ENCODE measurements around the gene FOXF2.

FOXF2 gene

DNA sequence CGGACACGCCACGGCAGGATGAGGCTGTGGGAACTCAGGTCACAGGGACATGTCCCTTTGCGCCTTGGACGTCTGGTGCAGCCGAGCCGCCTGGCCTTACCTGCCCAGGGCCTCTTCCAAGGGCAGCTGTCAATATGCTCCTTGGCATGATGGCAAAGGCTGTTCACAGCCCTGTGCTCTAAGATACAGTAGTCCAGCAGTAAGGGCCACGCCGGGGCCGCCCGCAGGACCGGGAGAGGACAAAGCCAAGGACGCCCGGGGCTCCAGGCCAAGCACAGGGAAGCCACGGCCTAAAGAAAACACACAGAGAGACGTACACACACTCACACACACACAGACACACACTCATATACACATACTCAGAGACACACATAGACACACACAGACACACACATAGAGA is 13.0 kb downstream of the FOXF2 start:
- Mint-ChIP-seq H3K36me3 (ENCODE audit: low read depth) (no peaks in the 10 kb centered on the region), H3K4me3 (no peak overlapping the region), H3K27me3 (peaks cover 21% of the 10 kb centered on the region), H3K27ac (no peak overlapping the region), H3K9me3 (no peaks in the 10 kb centered on the region), H3K4me1 (ENCODE audit: low read depth) (peaks cover 7% of the 10 kb centered on the region)
- intact Hi-C loops (cut with micrococcal nuclease), result no loop called here

DNA sequence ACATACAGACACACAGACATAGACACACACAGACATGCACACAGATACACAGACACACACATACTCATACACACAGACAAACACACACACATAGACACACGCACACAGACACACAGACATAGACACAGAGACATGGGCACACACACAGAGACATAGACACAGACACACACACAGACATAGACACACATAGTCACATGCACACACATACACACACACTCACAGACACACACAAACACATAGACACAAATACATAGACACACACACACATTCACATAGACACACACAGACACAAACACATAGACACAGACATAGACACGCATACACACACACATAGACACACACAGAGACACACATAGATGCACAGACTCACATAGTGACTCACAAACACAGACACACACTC is 13.5 kb downstream of the FOXF2 start:
- intact Hi-C loops (cut with micrococcal nuclease), result no loop called here
- Mint-ChIP-seq H3K36me3 (ENCODE audit: low read depth) (no peaks in the 10 kb centered on the region), H3K4me3 (no peak overlapping the region)

DNA sequence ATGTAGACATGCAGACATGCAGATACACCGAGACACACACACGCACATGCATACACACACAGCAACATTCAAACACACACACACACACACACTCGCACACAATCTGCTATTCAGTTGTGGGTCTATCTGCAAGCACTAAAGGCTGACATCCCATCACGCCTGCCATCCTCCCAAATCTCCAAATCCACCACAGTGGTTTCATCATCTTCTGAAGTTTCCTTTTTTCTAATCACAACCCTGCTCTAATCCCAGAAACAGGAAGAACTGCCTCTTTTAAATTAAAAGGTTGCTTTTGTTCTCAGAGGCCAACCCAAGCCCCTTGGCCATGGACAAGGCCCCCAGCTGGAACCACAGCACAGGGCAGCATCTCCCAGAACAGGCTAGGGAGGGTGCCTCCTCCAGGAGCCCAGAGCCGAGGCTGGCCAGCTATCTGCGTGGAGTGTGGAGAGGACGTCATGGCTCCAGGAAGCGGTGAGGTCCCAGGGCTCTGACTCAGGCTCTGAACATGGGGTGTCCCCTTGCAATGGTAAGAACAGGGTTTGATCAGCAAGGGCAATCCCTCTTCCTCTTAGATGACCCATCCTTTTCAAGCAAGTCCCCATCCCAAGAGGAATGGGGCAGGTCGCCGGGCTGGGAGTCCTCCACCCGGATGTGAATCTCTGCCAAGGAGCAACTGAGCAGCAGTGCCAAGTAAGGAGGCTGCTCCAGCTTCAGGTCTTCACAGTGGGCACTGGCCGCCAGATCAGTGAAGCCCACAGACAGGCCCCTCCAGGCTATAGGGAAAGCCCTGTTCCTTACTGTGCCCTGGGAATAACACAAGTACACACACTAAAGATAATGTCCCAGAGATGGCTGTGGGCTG is 14.7 kb downstream of the FOXF2 start:
- no peak overlapping the region for H3K27ac Mint-ChIP-seq
- no peaks in the 10 kb centered on the region for H3K9me3 Mint-ChIP-seq
- intact Hi-C loops (cut with micrococcal nuclease), result no loop called here
- H3K36me3 Mint-ChIP-seq (ENCODE audit: low read depth), result no peaks in the 10 kb centered on the region
- H3K4me1 Mint-ChIP-seq (ENCODE audit: low read depth), result peaks cover 10% of the 10 kb centered on the region
- no peak overlapping the region for H3K4me3 Mint-ChIP-seq
- peaks cover 10% of the 10 kb centered on the region for H3K27me3 Mint-ChIP-seq

More for the DNA sequence above, 13.5 kb downstream of the FOXF2 start:
- Mint-ChIP-seq H3K27me3 (peaks cover 18% of the 10 kb centered on the region), H3K27ac (no peak overlapping the region), H3K9me3 (no peaks in the 10 kb centered on the region), H3K4me1 (ENCODE audit: low read depth) (peaks cover 10% of the 10 kb centered on the region)

DNA sequence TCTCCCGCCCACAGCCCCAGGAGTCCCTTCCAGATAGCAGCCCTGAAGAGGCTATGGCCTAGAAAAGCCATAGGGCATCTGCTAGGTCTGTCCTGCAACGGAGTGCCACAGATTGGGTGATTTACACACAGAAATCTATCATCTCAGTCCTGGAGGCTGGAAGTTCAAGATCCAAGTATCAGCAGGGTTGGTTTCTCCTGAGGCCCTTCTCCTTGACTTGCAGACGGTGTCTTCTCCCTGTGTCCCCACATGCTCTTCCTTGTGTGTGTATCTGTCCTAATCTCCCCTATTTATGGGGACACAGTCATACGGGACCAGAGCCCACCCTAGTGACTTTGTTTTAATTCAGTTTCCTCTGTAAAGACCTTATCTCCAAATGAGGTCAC is 15.3 kb downstream of the FOXF2 start:
- Mint-ChIP-seq H3K36me3 (ENCODE audit: low read depth) (no peaks in the 10 kb centered on the region), H3K27ac (no peak overlapping the region), H3K4me3 (no peak overlapping the region), H3K27me3 (peaks cover 8% of the 10 kb centered on the region), H3K4me1 (ENCODE audit: low read depth) (peaks cover 10% of the 10 kb centered on the region), H3K9me3 (no peaks in the 10 kb centered on the region)
- intact Hi-C loops (cut with micrococcal nuclease), result no loop called here

DNA sequence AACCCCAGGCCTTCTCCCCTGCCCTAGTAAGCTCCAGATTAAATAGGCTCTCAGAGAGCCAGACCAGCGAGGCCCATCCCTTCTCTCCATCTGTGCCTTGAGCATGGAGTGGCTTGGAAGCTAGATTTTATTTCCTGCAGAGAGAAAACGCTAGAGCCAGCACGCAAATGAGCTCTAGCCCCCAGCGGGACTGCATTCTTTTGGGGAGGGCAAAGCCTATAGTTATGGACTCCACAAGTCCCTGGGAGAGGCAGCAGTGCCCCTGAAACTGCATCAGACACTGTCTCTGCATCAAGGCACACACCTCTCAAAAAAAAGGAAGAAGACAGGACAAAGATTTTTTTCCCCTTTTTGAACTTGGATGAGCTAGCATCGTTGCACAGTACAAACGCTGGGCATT is 15.8 kb downstream of the FOXF2 start:
- Mint-ChIP-seq H3K4me1 (ENCODE audit: low read depth) (peaks cover 10% of the 10 kb centered on the region), H3K36me3 (ENCODE audit: low read depth) (no peaks in the 10 kb centered on the region), H3K9me3 (no peaks in the 10 kb centered on the region), H3K4me3 (no peak overlapping the region), H3K27me3 (peaks cover 10% of the 10 kb centered on the region), H3K27ac (no peak overlapping the region)
- intact Hi-C loops (cut with micrococcal nuclease), result no loop called here

DNA sequence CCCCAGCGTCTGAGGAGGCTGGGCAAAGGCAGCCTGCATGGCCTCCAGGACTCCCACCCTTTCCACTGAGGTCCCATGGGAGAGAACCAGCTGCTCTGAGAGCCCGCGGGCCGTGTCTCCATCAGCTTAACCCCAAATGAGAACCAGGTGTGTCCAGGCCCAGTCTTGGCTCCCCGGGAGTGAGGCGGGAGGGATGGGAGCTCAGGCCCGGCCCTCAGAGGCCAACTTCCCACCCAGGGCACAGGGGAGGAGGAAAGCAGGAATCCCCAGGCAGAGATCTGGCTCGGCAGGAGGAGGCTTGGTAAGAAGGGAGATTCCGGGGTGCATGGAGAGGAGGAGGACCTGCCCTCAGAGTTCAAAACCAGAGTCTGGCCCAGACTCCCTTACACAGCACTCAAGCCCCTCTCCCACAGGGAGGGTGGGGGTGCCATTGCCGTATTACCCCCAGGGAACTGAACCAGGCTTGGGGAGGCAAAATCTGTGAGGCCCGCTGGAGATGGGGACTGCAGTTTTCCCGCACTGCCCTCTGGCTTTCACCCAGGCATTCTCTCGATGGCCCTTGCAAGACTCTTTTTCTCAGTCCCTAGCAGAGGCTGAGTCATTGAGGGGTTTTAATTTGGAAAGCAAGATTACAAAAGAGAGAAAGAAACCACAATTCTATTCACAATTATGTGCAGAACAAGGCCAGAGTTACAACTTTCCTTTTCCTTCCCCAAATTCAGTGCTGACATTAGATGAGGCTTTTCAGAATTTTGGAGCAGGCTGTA is 17.1 kb downstream of the FOXF2 start:
- H3K27me3 Mint-ChIP-seq, result peaks cover 16% of the 10 kb centered on the region
- H3K36me3 Mint-ChIP-seq (ENCODE audit: low read depth), result no peaks in the 10 kb centered on the region
- H3K9me3 Mint-ChIP-seq, result no peaks in the 10 kb centered on the region
- H3K4me1 Mint-ChIP-seq (ENCODE audit: low read depth), result peaks cover 10% of the 10 kb centered on the region
- intact Hi-C loops (cut with micrococcal nuclease), result no loop called here
- H3K4me3 Mint-ChIP-seq, result no peak overlapping the region
- no peak overlapping the region for H3K27ac Mint-ChIP-seq

DNA sequence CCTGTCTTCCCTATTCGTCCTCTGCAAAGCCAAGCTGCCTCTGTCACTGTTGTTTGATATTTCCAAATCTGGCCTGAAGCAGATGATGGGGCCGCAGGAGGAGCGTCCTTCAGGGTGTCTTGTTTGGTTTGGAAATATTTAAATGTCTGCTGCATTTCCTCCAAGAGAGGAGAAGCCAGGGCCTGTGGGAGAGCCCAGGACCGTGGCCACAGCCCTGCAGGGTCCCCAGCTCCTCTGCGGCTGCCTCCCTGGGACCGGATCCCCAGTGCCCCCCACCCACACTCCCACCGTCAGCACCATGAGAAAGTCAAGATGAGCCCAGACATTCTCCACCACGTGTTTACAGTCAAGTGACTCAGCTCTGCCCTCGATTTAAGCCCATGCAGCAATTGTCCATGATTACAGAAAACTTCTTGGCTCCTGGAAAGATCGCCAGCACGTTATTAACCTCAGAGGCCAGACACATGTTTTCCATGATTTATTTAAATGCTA is 18.2 kb downstream of the FOXF2 start:
- Mint-ChIP-seq H3K4me3 (no peak overlapping the region), H3K27ac (no peak overlapping the region), H3K4me1 (ENCODE audit: low read depth) (peaks cover 10% of the 10 kb centered on the region), H3K27me3 (peaks cover 20% of the 10 kb centered on the region), H3K36me3 (ENCODE audit: low read depth) (no peaks in the 10 kb centered on the region), H3K9me3 (no peaks in the 10 kb centered on the region)
- intact Hi-C loops (cut with micrococcal nuclease), result no loop called here

DNA sequence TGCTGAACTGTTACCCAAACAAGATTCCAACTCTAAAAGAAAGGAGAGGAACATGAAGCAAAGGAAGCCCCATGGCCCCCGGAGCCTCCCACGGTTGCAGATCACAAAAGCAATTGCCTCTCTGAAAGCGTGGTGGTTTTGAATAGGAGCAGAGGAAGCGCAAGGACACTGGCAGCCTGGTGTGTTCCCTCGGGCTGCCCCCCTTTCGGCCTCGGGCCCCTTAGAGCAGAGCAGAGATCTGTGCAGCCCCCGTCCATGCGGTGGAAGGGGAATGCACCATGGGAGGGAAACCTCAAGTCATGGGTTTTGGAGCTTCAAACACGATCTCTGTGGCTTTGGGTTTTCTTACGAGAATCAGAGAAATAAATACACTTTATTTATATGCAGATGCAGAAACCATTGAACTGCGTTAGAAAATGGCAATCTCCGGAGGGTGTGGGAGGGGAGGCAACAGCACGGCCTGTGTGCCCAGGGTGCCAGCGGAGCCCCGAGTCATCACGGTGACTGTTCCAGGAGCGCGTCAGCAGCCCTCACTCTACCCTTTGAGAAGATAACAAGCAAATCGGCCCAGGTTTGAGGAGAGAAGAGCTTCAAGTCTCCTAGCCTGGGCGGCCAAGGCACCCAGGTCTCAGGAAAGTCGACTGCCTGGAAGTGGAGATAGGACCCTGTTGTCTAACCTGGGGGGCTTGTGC is 20.5 kb downstream of the FOXF2 start:
- Mint-ChIP-seq H3K36me3 (ENCODE audit: low read depth) (no peaks in the 10 kb centered on the region), H3K4me3 (no peak overlapping the region), H3K9me3 (no peaks in the 10 kb centered on the region), H3K27ac (no peak overlapping the region), H3K27me3 (peaks cover 31% of the 10 kb centered on the region), H3K4me1 (ENCODE audit: low read depth) (peaks cover 10% of the 10 kb centered on the region)
- intact Hi-C loops (cut with micrococcal nuclease), result no loop called here

DNA sequence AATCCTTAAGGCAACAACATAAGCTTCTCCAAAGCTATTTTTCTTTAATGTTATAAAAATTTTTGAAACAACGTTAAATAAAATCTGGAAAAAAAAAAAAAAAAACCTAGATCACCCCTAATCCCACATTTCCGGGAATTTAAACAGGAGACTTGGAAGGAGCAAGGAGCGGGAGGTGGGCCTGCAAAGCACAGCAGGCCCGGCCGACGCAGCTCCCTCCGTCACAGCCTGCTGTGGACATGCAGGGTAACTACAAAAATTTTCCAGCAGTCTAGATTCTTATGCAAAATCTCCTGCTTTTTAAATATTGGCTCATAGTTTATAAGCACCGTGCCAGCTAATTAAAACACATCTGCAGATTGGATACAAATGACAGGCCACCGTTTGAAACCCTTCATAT is 23.5 kb downstream of the FOXF2 start:
- no peaks in the 10 kb centered on the region for H3K9me3 Mint-ChIP-seq
- intact Hi-C loops (cut with micrococcal nuclease), result no loop called here
- H3K27ac Mint-ChIP-seq, result no peak overlapping the region
- H3K4me1 Mint-ChIP-seq (ENCODE audit: low read depth), result no peaks in the 10 kb centered on the region
- H3K36me3 Mint-ChIP-seq (ENCODE audit: low read depth), result no peaks in the 10 kb centered on the region
- H3K4me3 Mint-ChIP-seq, result no peak overlapping the region
- peaks cover 44% of the 10 kb centered on the region for H3K27me3 Mint-ChIP-seq

DNA sequence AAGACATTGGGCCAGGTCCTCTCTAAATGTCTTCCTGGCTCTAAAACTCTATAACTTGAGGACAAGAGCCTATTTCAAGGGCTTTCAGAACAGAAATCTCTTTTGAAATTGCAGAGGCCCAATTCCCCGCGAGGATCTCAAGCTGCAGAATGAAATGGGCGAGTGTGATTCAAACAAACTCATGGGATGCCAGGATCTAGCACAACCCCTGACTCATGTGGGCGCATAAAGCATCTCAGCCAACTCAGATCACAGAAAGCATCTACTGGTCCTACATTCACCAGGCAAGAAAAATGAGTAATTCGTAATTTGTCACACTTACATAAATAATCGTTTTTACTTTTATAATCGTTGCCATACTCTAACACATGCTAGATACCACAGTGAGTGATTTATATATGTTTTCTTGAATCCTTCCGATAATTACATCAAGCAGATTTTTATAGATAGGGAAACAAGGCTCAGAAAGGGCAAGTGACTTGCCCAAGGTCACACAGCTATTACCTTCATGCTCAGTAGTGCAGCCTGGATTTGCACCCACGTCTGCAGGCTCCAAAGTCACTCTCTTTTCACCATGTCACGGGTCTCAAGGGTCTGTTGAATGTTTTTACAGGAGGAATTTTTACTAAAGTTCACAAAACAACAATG is 26.2 kb downstream of the FOXF2 start:
- Mint-ChIP-seq H3K4me1 (ENCODE audit: low read depth) (no peaks in the 10 kb centered on the region), H3K27me3 (peaks cover 38% of the 10 kb centered on the region), H3K27ac (no peak overlapping the region), H3K9me3 (no peaks in the 10 kb centered on the region), H3K4me3 (no peak overlapping the region), H3K36me3 (ENCODE audit: low read depth) (no peaks in the 10 kb centered on the region)
- intact Hi-C loops (cut with micrococcal nuclease), result no loop called here

DNA sequence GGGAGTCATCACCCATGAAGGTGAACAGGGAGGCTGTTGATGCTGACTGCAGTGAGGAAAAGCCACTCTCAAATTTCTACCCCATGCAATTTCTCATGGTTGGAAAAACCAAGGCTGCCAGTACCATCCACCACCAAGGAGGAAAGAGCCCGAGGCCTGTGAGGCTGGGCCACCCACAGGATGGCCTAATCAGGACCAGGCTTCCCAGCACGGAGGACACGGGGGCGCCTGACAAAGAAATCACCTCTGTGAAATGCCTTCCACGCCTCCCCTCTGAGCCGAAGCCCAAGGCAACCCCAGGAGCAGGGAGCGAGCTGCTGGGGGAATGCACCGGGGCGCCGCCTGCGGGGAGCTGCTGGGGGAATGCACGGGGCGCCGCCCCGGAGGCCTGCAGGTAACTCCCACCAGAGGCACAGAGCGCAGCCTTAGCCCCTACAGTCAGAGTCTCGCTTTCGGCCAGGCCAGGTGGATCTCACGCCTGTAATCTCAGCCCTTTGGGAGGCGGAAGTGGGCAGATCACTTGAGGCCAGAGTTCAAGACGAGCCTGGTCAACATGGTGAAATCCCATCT is 26.9 kb downstream of the FOXF2 start:
- no peaks in the 10 kb centered on the region for H3K36me3 Mint-ChIP-seq (ENCODE audit: low read depth)
- intact Hi-C loops (cut with micrococcal nuclease), result no loop called here
- no peaks in the 10 kb centered on the region for H3K9me3 Mint-ChIP-seq
- H3K4me3 Mint-ChIP-seq, result no peak overlapping the region
- peaks cover 37% of the 10 kb centered on the region for H3K27me3 Mint-ChIP-seq
- no peaks in the 10 kb centered on the region for H3K4me1 Mint-ChIP-seq (ENCODE audit: low read depth)
- no peak overlapping the region for H3K27ac Mint-ChIP-seq

DNA sequence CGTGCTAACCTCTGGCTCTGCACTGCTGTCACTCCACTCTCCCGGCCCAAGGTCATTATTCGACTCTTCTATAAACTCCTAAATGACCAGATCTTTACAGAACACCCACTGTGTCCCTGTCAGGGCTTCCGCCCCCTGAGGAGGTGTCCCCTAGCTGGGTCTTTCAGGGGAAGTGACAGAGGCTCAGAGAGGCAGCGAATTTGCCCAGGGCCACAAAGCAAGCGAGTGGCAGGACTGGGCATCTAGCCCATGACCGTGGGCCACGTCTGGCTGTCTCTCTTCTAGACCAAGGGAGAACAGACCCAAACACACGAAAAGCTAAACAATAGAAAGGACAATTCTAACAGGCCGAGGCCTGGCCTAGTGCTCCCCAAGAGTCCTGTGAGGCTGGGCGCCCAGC is 27.4 kb downstream of the FOXF2 start:
- Mint-ChIP-seq H3K27me3 (peaks cover 35% of the 10 kb centered on the region), H3K4me1 (ENCODE audit: low read depth) (no peaks in the 10 kb centered on the region), H3K4me3 (no peak overlapping the region), H3K9me3 (no peaks in the 10 kb centered on the region), H3K27ac (no peak overlapping the region), H3K36me3 (ENCODE audit: low read depth) (no peaks in the 10 kb centered on the region)
- intact Hi-C loops (cut with micrococcal nuclease), result no loop called here

DNA sequence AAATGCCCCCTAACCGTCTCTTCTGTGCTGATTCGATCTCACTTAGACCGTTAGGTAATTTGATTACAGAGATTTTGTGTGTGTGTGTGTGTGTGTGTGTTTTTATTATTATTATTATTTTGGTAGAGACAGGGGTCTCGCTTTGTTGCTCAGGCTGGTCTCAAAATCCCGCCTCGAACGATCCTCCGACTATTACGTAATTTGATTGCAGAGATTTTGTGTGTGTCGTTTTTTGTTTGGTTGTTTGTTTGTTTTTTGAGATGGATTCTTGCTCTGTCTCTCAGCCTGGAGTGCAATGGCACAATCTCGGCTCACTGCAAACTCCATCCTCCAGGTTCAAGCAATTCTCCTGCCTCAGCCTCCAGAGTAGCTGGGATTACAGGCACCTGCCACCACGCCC is 28.3 kb downstream of the FOXF2 start:
- no peak overlapping the region for H3K27ac Mint-ChIP-seq
- no peaks in the 10 kb centered on the region for H3K9me3 Mint-ChIP-seq
- intact Hi-C loops (cut with micrococcal nuclease), result no loop called here
- no peak overlapping the region for H3K4me3 Mint-ChIP-seq
- no peaks in the 10 kb centered on the region for H3K36me3 Mint-ChIP-seq (ENCODE audit: low read depth)
- peaks cover 31% of the 10 kb centered on the region for H3K27me3 Mint-ChIP-seq
- H3K4me1 Mint-ChIP-seq (ENCODE audit: low read depth), result no peaks in the 10 kb centered on the region

Measured in dendritic cell treated with granulocyte-macrophage colony-stimulating factor and Interleukin-4, amounts not matched to agents 40 ng/mL and 50 ng/mL, for 4 days (primary cell).